ENCODE results near the gene DAZ4.
"Not testable (repeated sequence)": the region's sequence is repeated elsewhere in the genome, so short reads cannot be mapped to it uniquely, and the experiment has no call there.

- not testable (repeated sequence) for TF ChIP-seq NR2C2 (CRISPR knock-in tag; IDR thresholded peaks at IDR 0.05); ELF4 (CRISPR knock-in tag; IDR thresholded peaks at IDR 0.05; ENCODE audit: low read depth); CBFB (CRISPR knock-in tag; IDR thresholded peaks at IDR 0.05; ENCODE audit: low read depth); ZNF232 (CRISPR knock-in tag; IDR thresholded peaks at IDR 0.05); TEAD1 (CRISPR knock-in tag; IDR thresholded peaks at IDR 0.05); AFF4 (CRISPR knock-in tag; IDR thresholded peaks at IDR 0.05; ENCODE audit: borderline replicate concordance); NR1H2 (CRISPR knock-in tag; IDR thresholded peaks at IDR 0.05)
- TF ChIP-seq, protein P1, sequence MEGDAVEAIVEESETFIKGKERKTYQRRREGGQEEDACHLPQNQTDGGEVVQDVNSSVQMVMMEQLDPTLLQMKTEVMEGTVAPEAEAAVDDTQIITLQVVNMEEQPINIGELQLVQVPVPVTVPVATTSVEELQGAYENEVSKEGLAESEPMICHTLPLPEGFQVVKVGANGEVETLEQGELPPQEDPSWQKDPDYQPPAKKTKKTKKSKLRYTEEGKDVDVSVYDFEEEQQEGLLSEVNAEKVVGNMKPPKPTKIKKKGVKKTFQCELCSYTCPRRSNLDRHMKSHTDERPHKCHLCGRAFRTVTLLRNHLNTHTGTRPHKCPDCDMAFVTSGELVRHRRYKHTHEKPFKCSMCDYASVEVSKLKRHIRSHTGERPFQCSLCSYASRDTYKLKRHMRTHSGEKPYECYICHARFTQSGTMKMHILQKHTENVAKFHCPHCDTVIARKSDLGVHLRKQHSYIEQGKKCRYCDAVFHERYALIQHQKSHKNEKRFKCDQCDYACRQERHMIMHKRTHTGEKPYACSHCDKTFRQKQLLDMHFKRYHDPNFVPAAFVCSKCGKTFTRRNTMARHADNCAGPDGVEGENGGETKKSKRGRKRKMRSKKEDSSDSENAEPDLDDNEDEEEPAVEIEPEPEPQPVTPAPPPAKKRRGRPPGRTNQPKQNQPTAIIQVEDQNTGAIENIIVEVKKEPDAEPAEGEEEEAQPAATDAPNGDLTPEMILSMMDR (IDR thresholded peaks at IDR 0.05): not testable (repeated sequence)
- TF ChIP-seq, protein P2, sequence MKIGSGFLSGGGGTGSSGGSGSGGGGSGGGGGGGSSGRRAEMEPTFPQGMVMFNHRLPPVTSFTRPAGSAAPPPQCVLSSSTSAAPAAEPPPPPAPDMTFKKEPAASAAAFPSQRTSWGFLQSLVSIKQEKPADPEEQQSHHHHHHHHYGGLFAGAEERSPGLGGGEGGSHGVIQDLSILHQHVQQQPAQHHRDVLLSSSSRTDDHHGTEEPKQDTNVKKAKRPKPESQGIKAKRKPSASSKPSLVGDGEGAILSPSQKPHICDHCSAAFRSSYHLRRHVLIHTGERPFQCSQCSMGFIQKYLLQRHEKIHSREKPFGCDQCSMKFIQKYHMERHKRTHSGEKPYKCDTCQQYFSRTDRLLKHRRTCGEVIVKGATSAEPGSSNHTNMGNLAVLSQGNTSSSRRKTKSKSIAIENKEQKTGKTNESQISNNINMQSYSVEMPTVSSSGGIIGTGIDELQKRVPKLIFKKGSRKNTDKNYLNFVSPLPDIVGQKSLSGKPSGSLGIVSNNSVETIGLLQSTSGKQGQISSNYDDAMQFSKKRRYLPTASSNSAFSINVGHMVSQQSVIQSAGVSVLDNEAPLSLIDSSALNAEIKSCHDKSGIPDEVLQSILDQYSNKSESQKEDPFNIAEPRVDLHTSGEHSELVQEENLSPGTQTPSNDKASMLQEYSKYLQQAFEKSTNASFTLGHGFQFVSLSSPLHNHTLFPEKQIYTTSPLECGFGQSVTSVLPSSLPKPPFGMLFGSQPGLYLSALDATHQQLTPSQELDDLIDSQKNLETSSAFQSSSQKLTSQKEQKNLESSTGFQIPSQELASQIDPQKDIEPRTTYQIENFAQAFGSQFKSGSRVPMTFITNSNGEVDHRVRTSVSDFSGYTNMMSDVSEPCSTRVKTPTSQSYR (CRISPR knock-in tag; IDR thresholded peaks at IDR 0.05): not testable (repeated sequence)
Observed at GRCh38 chrY:24813293-24813692, 20.4 kb upstream of the DAZ4 start, which contains the start of gene DAZ3.

All from WTC11 (cell line).